ENCODE data around the gene NYAP2. TPM values are rescaled to one million over a fixed set of nuclear protein-coding genes. Genes with fewer than 3 reads are reported as not detected.

Gene NYAP2
- polyA plus RNA-seq, 3 donors = not detected

GRCh38 chr2:225630824-225631533 is 231.5 kb downstream of the NYAP2 start:
- 91% methylated on average over 3 of the region's 4 CpGs for WGBS (ENCODE audit: insufficient coverage)
- Histone ChIP-seq H3K36me3 (replicated peaks in 1 of 2; ENCODE audit: control insufficient read depth in 1 of 2, insufficient read depth in 2 of 2, low read length in 2 of 2) (no peaks in the 10 kb centered on the region), H3K27me3 (ENCODE audit: control insufficient read depth in 2 of 2, insufficient read depth in 2 of 2, low read length in 2 of 2) (no peaks in the 10 kb centered on the region), H3K9ac (ENCODE audit: insufficient read depth, low read length, poor library complexity, severe bottlenecking) (no peak overlapping the region), H3K4me2 (replicated peaks; ENCODE audit: extremely low read depth, low read length, poor library complexity, severe bottlenecking) (no peak overlapping the region), H3K4me3 (replicated peaks in 1 of 3; ENCODE audit: low read depth in 2 of 3, low read length in 3 of 3) (no peak overlapping the region), H4K20me1 (ENCODE audit: insufficient read depth, low read length) (no peaks in the 10 kb centered on the region), H3K79me2 (ENCODE audit: insufficient read depth, low read length) (no peaks in the 10 kb centered on the region), H3K27ac (ENCODE audit: low read depth in 1 of 2, low read length in 2 of 2) (no peak overlapping the region), H3K4me1 (ENCODE audit: control insufficient read depth in 1 of 2, insufficient read depth in 2 of 2, low read length in 2 of 2) (no peaks in the 10 kb centered on the region), H3K9me3 (replicated peaks in 1 of 2; ENCODE audit: control insufficient read depth in 1 of 2, insufficient read depth in 1 of 2, low read length in 2 of 2) (no peaks in the 10 kb centered on the region), H2AFZ (ENCODE audit: insufficient read depth, low read depth, low read length, poor library complexity, severe bottlenecking) (no peak overlapping the region)
- Mint-ChIP-seq H3K4me3 (no peak overlapping the region), H3K9me3 (peaks cover 0 to 4% (median 0%) of the 10 kb centered on the region in 7 donors), H3K27ac (no peak overlapping the region), H3K4me1 (no peaks in the 10 kb centered on the region), H3K27me3 (ENCODE audit: low read depth in 3 of 3) (no peaks in the 10 kb centered on the region), H3K36me3 (no peaks in the 10 kb centered on the region)
- intact Hi-C loops (cut with micrococcal nuclease) = no loop called here
- no peak for DNase-seq
- TF ChIP-seq, protein P1, sequence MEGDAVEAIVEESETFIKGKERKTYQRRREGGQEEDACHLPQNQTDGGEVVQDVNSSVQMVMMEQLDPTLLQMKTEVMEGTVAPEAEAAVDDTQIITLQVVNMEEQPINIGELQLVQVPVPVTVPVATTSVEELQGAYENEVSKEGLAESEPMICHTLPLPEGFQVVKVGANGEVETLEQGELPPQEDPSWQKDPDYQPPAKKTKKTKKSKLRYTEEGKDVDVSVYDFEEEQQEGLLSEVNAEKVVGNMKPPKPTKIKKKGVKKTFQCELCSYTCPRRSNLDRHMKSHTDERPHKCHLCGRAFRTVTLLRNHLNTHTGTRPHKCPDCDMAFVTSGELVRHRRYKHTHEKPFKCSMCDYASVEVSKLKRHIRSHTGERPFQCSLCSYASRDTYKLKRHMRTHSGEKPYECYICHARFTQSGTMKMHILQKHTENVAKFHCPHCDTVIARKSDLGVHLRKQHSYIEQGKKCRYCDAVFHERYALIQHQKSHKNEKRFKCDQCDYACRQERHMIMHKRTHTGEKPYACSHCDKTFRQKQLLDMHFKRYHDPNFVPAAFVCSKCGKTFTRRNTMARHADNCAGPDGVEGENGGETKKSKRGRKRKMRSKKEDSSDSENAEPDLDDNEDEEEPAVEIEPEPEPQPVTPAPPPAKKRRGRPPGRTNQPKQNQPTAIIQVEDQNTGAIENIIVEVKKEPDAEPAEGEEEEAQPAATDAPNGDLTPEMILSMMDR (IDR thresholded peaks at IDR 0.05) = no peak

DNA sequence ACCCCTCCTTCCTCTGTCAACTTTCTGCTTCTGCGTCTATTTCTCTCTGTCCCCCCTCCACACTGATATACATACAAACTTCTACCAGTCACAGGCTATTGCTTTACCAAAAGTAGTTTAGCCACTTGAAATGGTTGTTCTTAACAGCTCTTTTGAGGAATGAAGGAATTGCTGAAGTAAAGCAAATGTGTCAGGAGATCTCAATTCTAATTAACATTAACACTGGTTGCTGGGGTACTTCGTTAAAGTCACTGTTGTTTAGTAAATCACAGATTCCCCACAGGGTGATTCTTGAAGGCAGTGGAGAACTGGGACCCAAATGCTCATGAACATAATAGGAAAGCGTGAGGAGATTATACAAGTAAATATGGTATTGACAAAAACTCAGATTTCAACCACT is 232.8 kb downstream of the NYAP2 start:
- H3K27me3 ChIP-seq (ENCODE audit: control insufficient read depth in 2 of 2, insufficient read depth in 2 of 2, low read length in 2 of 2) = no peaks in the 10 kb centered on the region
- H3K9me3 ChIP-seq (replicated peaks in 1 of 2; ENCODE audit: control insufficient read depth in 1 of 2, insufficient read depth in 1 of 2, low read length in 2 of 2) = no peaks in the 10 kb centered on the region
- Mint-ChIP-seq H3K4me3 (no peak overlapping the region), H3K4me1 (no peaks in the 10 kb centered on the region), H3K27ac (no peak overlapping the region), H3K36me3 (no peaks in the 10 kb centered on the region), H3K9me3 (peaks cover 0 to 4% (median 0%) of the 10 kb centered on the region in 7 donors), H3K27me3 (ENCODE audit: low read depth in 3 of 3) (no peaks in the 10 kb centered on the region)
- H4K20me1 ChIP-seq (ENCODE audit: insufficient read depth, low read length) = no peaks in the 10 kb centered on the region
- WGBS (ENCODE audit: insufficient coverage) = no CpG with 5 or more reads among the region's 3 CpGs
- H3K4me3 ChIP-seq (replicated peaks in 1 of 3; ENCODE audit: low read depth in 2 of 3, low read length in 3 of 3) = no peak overlapping the region
- TF ChIP-seq, protein P1 (IDR thresholded peaks at IDR 0.05) = no peak
- no peak overlapping the region for H3K4me2 ChIP-seq (replicated peaks; ENCODE audit: extremely low read depth, low read length, poor library complexity, severe bottlenecking)
- DNase-seq = no peak
- H3K27ac ChIP-seq (ENCODE audit: low read depth in 1 of 2, low read length in 2 of 2) = no peak overlapping the region
- no peaks in the 10 kb centered on the region for H3K79me2 ChIP-seq (ENCODE audit: insufficient read depth, low read length)
- intact Hi-C loops (cut with micrococcal nuclease) = no loop called here
- no peaks in the 10 kb centered on the region for H3K4me1 ChIP-seq (ENCODE audit: control insufficient read depth in 1 of 2, insufficient read depth in 2 of 2, low read length in 2 of 2)
- H3K9ac ChIP-seq (ENCODE audit: insufficient read depth, low read length, poor library complexity, severe bottlenecking) = no peak overlapping the region
- no peaks in the 10 kb centered on the region for H3K36me3 ChIP-seq (replicated peaks in 1 of 2; ENCODE audit: control insufficient read depth in 1 of 2, insufficient read depth in 2 of 2, low read length in 2 of 2)
- H2AFZ ChIP-seq (ENCODE audit: insufficient read depth, low read depth, low read length, poor library complexity, severe bottlenecking) = no peak overlapping the region
